OCI-LY7 (cell line): ENCODE data around the gene CCNL1.

ENCODE experiments used
- EZH2phosphoT487 ChIP-seq: fragments of 200-600 bp; sonication (generic); IDR thresholded peaks from 2 replicates; pipeline ENCODE4 v1.6.1; 2018; ENCODE audit warnings: low read depth, borderline replicate concordance, mild to moderate bottlenecking, mixed run types, antibody characterized with exemption, low read length, moderate library complexity, mixed read lengths
- TF ChIP-seq, protein P1 (sequence below): fragments of 200-600 bp; sonication (generic); conservative IDR thresholded peaks from 2 replicates; pipeline ENCODE4 v1.5.1; 2014; ENCODE audit warnings: mild to moderate bottlenecking, antibody characterized with exemption, low read length, moderate library complexity, mixed read lengths

DNA sequence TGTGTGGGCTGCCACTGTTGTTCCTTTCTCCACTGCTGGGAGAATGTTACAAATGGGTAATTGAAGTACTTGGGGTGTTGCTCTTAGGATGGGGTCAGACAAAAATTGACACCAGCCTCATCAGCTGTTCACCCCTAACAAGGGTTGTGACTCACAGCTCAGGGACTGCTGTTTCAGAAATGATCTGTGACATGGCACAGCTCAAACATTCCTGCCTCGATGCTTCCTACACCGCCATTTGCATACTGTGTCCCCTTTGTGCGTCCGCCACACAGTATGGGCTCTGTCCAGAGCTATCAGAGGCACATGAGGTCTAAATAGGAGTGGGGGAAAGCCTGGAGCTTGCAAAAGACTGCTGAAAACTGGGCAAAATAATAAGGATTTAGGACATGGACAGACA lies 43.9 kb downstream of the CCNL1 start:
- TF ChIP-seq, protein P1, sequence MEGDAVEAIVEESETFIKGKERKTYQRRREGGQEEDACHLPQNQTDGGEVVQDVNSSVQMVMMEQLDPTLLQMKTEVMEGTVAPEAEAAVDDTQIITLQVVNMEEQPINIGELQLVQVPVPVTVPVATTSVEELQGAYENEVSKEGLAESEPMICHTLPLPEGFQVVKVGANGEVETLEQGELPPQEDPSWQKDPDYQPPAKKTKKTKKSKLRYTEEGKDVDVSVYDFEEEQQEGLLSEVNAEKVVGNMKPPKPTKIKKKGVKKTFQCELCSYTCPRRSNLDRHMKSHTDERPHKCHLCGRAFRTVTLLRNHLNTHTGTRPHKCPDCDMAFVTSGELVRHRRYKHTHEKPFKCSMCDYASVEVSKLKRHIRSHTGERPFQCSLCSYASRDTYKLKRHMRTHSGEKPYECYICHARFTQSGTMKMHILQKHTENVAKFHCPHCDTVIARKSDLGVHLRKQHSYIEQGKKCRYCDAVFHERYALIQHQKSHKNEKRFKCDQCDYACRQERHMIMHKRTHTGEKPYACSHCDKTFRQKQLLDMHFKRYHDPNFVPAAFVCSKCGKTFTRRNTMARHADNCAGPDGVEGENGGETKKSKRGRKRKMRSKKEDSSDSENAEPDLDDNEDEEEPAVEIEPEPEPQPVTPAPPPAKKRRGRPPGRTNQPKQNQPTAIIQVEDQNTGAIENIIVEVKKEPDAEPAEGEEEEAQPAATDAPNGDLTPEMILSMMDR = no peak
- TF ChIP-seq EZH2phosphoT487 = no peak
